HepG2 (cell line): Measurements from ENCODE around the gene GRAP. TPM values are rescaled to one million over a fixed set of nuclear protein-coding genes. Genes with fewer than 3 reads are reported as not detected.

ENCODE experiments used
- E2F5 ChIP-seq: sonication (generic); formaldehyde crosslinking; conservative IDR thresholded peaks from 2 replicates; pipeline ENCODE4 v1.4.0; 2020; ENCODE audit warnings: missing genetic modification reagents
- GTF3A ChIP-seq: sonication (generic); formaldehyde crosslinking; conservative IDR thresholded peaks from 2 replicates; pipeline ENCODE4 v1.4.0; 2020; ENCODE audit warnings: mild to moderate bottlenecking, missing genetic modification reagents
- IKZF4 ChIP-seq: sonication (generic); formaldehyde crosslinking; IDR thresholded peaks from 2 replicates; pipeline ENCODE4 v1.5.1; 2020; ENCODE audit warnings: borderline replicate concordance, mild to moderate bottlenecking, low read depth, missing genetic modification reagents; ENCODE audit errors: not compliant biosample characterization
- MLX ChIP-seq: IDR thresholded peaks from 2 replicates; pipeline ENCODE4 v1.6.1; 2016
- PTBP1 ChIP-seq: fragments of 200-400 bp; formaldehyde crosslinking; IDR thresholded peaks from 2 replicates; pipeline ENCODE4 v1.6.1; 2018; ENCODE audit warnings: low read length, low read depth; ENCODE audit not compliant: poor library complexity, severe bottlenecking
- RFXANK ChIP-seq: IDR thresholded peaks from 2 replicates; pipeline ENCODE4 v1.6.1; 2016
- SNAPC4 ChIP-seq: sonication (generic); formaldehyde crosslinking; IDR thresholded peaks from 2 replicates; pipeline ENCODE4 v1.4.0; 2020; ENCODE audit warnings: mild to moderate bottlenecking, missing genetic modification reagents
- TAF1 ChIP-seq: sonication (generic); formaldehyde crosslinking; IDR thresholded peaks from 2 replicates; pipeline ENCODE4 v1.4.0; 2020; ENCODE audit warnings: missing genetic modification reagents
- TMF1 ChIP-seq: sonication (generic); formaldehyde crosslinking; IDR thresholded peaks from 2 replicates; pipeline ENCODE4 v1.8.1; 2022; ENCODE audit warnings: low read depth, missing genetic modification reagents
- ZFP62 ChIP-seq: sonication (generic); formaldehyde crosslinking; IDR thresholded peaks from 2 replicates; pipeline ENCODE4 v1.4.0; 2020; ENCODE audit warnings: missing genetic modification reagents
- ZHX1 ChIP-seq: sonication (generic); formaldehyde crosslinking; IDR thresholded peaks from 2 replicates; pipeline ENCODE4 v1.8.1; 2022; ENCODE audit warnings: low read depth, mild to moderate bottlenecking, missing genetic modification reagents
- ZNF101 ChIP-seq: sonication (generic); formaldehyde crosslinking; IDR thresholded peaks from 2 replicates; pipeline ENCODE4 v1.4.0; 2020; ENCODE audit warnings: mild to moderate bottlenecking, low read depth, missing genetic modification reagents, borderline replicate concordance
- ZNF274 ChIP-seq: sonication (generic); formaldehyde crosslinking; IDR thresholded peaks from 2 replicates; pipeline ENCODE4 v1.5.1; 2020; ENCODE audit warnings: mild to moderate bottlenecking, missing genetic modification reagents
- ZNF335 ChIP-seq: sonication (generic); formaldehyde crosslinking; IDR thresholded peaks from 2 replicates; pipeline ENCODE4 v1.4.0; 2020; ENCODE audit warnings: missing genetic modification reagents
- ZNF34 ChIP-seq: sonication (generic); formaldehyde crosslinking; IDR thresholded peaks from 2 replicates; pipeline ENCODE4 v1.4.0; 2020; ENCODE audit warnings: mild to moderate bottlenecking, missing genetic modification reagents, borderline replicate concordance
- ZNF354B ChIP-seq: sonication (generic); formaldehyde crosslinking; IDR thresholded peaks from 2 replicates; pipeline ENCODE4 v1.8.0; 2022; ENCODE audit warnings: mild to moderate bottlenecking, missing genetic modification reagents
- ZNF605 ChIP-seq: sonication (generic); formaldehyde crosslinking; IDR thresholded peaks from 2 replicates; pipeline ENCODE4 v1.8.0; 2022; ENCODE audit warnings: mild to moderate bottlenecking, missing genetic modification reagents
- ZNF674 ChIP-seq: sonication (generic); formaldehyde crosslinking; IDR thresholded peaks from 2 replicates; pipeline ENCODE4 v1.5.0; 2020; ENCODE audit warnings: low read depth, mild to moderate bottlenecking, missing genetic modification reagents
- ZNF720 ChIP-seq: sonication (generic); formaldehyde crosslinking; IDR thresholded peaks from 2 replicates; pipeline ENCODE4 v1.4.0; 2020; ENCODE audit warnings: missing genetic modification reagents
- ZSCAN29 ChIP-seq: sonication (generic); formaldehyde crosslinking; conservative IDR thresholded peaks from 2 replicates; pipeline ENCODE4 v1.4.0; 2020; ENCODE audit warnings: mild to moderate bottlenecking, missing genetic modification reagents
- polyA plus RNA-seq, 8 experiments: library from polyadenylated mRNA; depleted of rRNA in 3 of 8; stranded (reverse) in 7 of 8; unstranded in 1 of 8; fragments of >200 nt; fragmentation: Illumina TruSeq in 4 of 8; extraction: Trizol in 4 of 8; gene quantifications; 2 replicates each; pipeline versions ENCODE4 v1.2.1 to v1.2.3, GENCODE V29; 2011 to 2016; ENCODE audit warnings: low read depth in 4 of 8, missing spikeins in 1 of 8, mixed read lengths in 1 of 8; ENCODE audit not compliant: insufficient read depth in 1 of 8
- total RNA-seq, 5 experiments: library from RNA; depleted of rRNA; stranded (reverse); fragments of >200 nt; fragmentation: Illumina TruSeq; extraction: Trizol; gene quantifications; 2 replicates each; pipeline ENCODE4 v1.2.3, GENCODE V29; 2016; ENCODE audit warnings: low read depth in 1 of 5

Gene GRAP
- total and polyA plus RNA-seq, 2 of the 13 experiments (the other 11 are each of a cell fraction or from before 2014, with no cell fraction given), result 0.77 to 1.7 TPM

GRCh38 chr17:19004421-19005136, 42.2 kb downstream of the GRAP start, which contains the start of gene FAM83G (continued):
- TF ChIP-seq ZFP62 (CRISPR knock-in tag) (no peak), ZNF335 (CRISPR knock-in tag) (no peak), GTF3A (CRISPR knock-in tag) (0 out of 2 replicates have a peak, but pooled peaks have one; percentile 32), ZNF34 (peak; percentile 71; the same call in 1 of the 2 replicates), IKZF4 (CRISPR knock-in tag) (no peak), ZNF274 (CRISPR knock-in tag) (no peak), ZNF605 (CRISPR knock-in tag) (no peak), ZHX1 (CRISPR knock-in tag) (no peak), TAF1 (CRISPR knock-in tag) (peak; percentile 53; the same call in 1 of the 2 replicates), ZNF354B (CRISPR knock-in tag) (no peak), ZNF674 (CRISPR knock-in tag) (no peak), SNAPC4 (no peak), ZSCAN29 (CRISPR knock-in tag) (no peak; the same call in 1 of the 2 replicates), RFXANK (CRISPR knock-in tag) (no peak), TMF1 (CRISPR knock-in tag) (no peak), ZNF101 (CRISPR knock-in tag) (no peak), MLX (CRISPR knock-in tag) (no peak), ZNF720 (CRISPR knock-in tag) (no peak), E2F5 (CRISPR knock-in tag) (no peak), PTBP1 (no peak)
